Aorta (tissue), 5 donors: ENCODE measurements around the gene AGBL4. TPM values are rescaled to one million over a fixed set of nuclear protein-coding genes. Genes with fewer than 3 reads are reported as not detected.
"Not testable (repeated sequence)": the region's sequence is repeated elsewhere in the genome, so short reads cannot be mapped to it uniquely, and the experiment has no call there.

Source experiments
- ATAC-seq: fragments of 200-7000 bp; cut with Tn5 transposase; one replicate; pipeline ENCODE4 v1.9.1; 2022; ENCODE audit warnings: moderate library complexity; ENCODE audit not compliant: low FRiP score
- DNase-seq, 2 donors: peaks; one replicate each; pipeline ENCODE4 v3.0.0-alpha.2; 2020
- H3K27ac ChIP-seq, 2 donors: one replicate each; pipeline ENCODE4 v1.5.1; 2013; ENCODE audit warnings: low read length in 2 of 2, mild to moderate bottlenecking in 2 of 2, moderate library complexity in 2 of 2, control low read depth in 1 of 2, inconsistent platforms in 1 of 2, low read depth in 1 of 2
- H3K27me3 ChIP-seq, 2 donors: one replicate each; pipeline ENCODE4 v1.6.1; 2013; ENCODE audit warnings: control low read depth in 1 of 2, low read length in 1 of 2, mild to moderate bottlenecking in 1 of 2, moderate library complexity in 1 of 2; ENCODE audit not compliant: insufficient read depth in 2 of 2, control insufficient read depth in 1 of 2
- H3K36me3 ChIP-seq, 2 donors: one replicate each; pipeline ENCODE4 v1.6.1; 2013; ENCODE audit warnings: control low read depth in 1 of 2, low read length in 1 of 2, mild to moderate bottlenecking in 1 of 2; ENCODE audit not compliant: insufficient read depth in 2 of 2, control insufficient read depth in 1 of 2
- H3K4me1 ChIP-seq, 2 donors: one replicate each; pipeline ENCODE4 v1.6.1; 2013; ENCODE audit warnings: low read length in 2 of 2, control low read depth in 1 of 2, mild to moderate bottlenecking in 1 of 2, moderate library complexity in 1 of 2; ENCODE audit not compliant: insufficient read depth in 2 of 2, control insufficient read depth in 1 of 2
- H3K4me3 ChIP-seq, 2 donors: one replicate each; pipeline ENCODE4 v1.5.1; 2013; ENCODE audit warnings: low read length in 2 of 2, control low read depth in 1 of 2, mild to moderate bottlenecking in 1 of 2
- H3K9me3 ChIP-seq: one replicate; pipeline ENCODE4 v1.6.1; 2013; ENCODE audit warnings: mild to moderate bottlenecking, low read length; ENCODE audit not compliant: control insufficient read depth
- WGBS, 2 donors: extraction: QIAGEN DNeasy Blood & Tissue Kit; methylation state at CpG; one replicate each; pipeline ENCODE4 v1.1.7; 2013; 5-methylcytosine and 5-hydroxymethylcytosine counted together
- intact Hi-C, 2 donors: fragments of 100-400 bp; cut with DNase I; formaldehyde crosslinking; loops; one replicate each; pipeline versions ENCODE4 v1.14.2 to v1.15.0; 2022
- polyA plus RNA-seq, 2 donors: library from polyadenylated mRNA; stranded (reverse); fragments of 200-250 nt; gene quantifications; one replicate each; pipeline ENCODE4 v1.2.3, GENCODE V29; 2013
- total RNA-seq, 2 donors: library from RNA; stranded (reverse); fragmentation: NEBNext Ultra II Directional; extraction: Animal tissue kit (Norgen Biotek cat#: 25700); gene quantifications; one replicate each; pipeline ENCODE4 v1.2.1, GENCODE V29; 2021
- donor health status: healthy with polysubstance abuse.
- donor health status: Bipolar disorder and iron deficiency.
- donor health status: DM: no; HTN: no; CAD: no.
- donor health status: DM: no; HTN: no; CAD: no.
- donor health status: DM: yes; HTN: yes; CAD: no.

Gene AGBL4
- total and polyA plus RNA-seq, 4 donors = 0.18 TPM; not detected in 3

DNA sequence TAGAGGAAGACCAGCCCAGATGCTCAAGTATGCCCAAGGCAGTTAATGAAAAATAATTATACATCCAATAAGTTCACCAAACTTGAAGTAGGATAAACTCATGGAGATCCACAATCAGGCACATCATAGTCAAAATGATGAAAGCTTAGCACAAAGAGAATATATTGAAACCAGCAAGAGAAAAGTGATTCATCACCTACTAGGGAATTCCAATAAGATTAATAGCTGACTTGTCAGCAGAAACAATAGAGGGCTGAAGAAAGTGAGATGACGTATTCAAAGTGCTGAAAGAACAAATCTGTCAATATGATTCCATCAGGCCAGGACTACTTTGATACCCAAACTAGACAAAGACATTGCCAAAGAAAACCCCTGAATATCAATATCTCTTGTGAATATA lies 995.4 kb downstream of the AGBL4 start:
- intact Hi-C loops = no loop called here
- no peak overlapping the region for H3K27ac ChIP-seq
- DNase-seq (no peak), ATAC-seq (no peak)
- no peaks in the 10 kb centered on the region for H3K9me3 ChIP-seq
- H3K4me3 ChIP-seq = no peak overlapping the region
- H3K27me3 ChIP-seq = peaks cover 0 to 2% of the 10 kb centered on the region in 2 donors
- H3K36me3 ChIP-seq = no peaks in the 10 kb centered on the region
- H3K4me1 ChIP-seq = no peaks in the 10 kb centered on the region
- WGBS, 2 donors = 71 to 83% methylated on average over 1 of the region's 1 CpG

DNA sequence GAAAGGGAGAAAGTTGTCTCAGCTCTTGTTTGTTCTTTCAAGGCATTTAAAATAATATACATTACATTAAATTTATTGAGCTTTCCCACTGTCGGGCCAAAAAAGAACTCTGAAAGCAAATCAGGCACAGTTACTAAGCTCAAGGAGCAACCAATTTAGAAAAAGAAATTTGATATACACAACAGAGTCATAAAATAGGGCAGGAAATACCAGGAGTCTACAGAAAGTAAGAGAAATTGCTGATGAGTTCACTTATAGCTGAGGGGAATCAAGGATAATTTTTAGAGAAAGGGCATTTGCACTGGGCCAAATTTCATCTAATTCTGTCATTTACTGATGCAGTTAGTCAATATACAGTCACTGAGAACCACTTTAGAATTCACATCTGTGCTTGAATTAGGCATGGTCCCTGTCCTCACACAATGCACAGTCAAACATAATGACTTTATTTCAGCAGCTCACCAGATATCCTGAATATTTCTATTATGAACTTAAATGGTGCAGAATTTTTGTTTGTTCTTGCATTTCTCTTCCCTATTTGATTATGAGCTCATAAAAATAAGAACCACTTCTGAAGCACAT lies 997.4 kb downstream of the AGBL4 start:
- no peak overlapping the region for H3K27ac ChIP-seq
- ATAC-seq (no peak), DNase-seq (no peak)
- H3K9me3 ChIP-seq = no peaks in the 10 kb centered on the region
- no peak overlapping the region for H3K4me3 ChIP-seq
- 37 to 51% methylated on average over 1 of the region's 1 CpG for WGBS, 2 donors
- no peaks in the 10 kb centered on the region for H3K27me3 ChIP-seq
- intact Hi-C loops = no loop called here
- H3K4me1 ChIP-seq = no peaks in the 10 kb centered on the region
- H3K36me3 ChIP-seq = no peaks in the 10 kb centered on the region

DNA sequence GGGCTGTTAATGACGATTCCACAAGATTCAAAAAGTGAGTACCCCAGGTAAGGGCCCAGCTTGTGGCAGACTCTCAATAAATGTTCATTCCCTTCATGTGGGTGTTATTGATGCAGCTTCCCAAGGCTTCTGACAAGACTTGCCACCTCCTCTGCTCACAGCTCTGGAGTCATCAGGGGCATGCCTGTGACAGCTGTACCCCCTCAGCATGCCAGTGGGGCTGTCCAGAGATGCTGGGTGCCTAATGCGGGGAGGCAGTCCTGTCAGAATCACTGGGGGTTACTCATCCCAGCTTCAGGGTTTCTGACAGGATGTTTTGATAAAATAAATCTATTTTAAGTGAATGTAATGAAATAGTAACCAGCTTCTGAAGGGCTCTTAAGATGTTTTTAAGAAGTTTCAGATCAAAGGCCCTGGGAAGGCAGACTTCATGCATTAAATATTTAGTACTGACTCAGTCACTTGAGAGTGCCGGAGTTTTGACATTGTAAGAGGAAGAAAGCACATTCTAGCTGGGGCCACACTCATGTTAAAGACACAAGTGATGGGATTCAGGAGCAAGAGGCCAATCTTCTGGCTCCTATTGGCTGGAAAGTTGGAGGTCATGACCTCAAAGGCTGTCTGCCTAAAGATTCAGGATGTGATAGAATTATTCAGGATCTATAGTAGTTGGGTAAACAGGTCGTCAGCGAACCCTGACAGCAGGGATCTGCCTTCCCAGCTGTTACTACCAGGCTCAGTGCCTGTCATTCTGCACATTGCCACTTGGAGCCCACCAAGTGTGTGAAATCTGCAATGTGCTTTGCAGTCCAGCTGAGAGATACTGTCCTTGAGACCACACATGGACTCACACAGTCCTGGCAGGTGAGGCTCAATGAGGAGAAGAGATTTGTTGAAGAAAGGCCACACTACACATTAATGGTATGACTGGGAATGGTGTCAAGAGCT lies 1007.5 kb downstream of the AGBL4 start:
- 49 to 52% methylated on average over 5 of the region's 5 CpGs for WGBS, 2 donors
- H3K36me3 ChIP-seq = no peaks in the 10 kb centered on the region
- intact Hi-C loops = no loop called here
- no peaks in the 10 kb centered on the region for H3K4me1 ChIP-seq
- no peak overlapping the region for H3K4me3 ChIP-seq
- H3K27ac ChIP-seq = no peak overlapping the region
- ATAC-seq = no peak
- peaks cover 4% of the 10 kb centered on the region for H3K9me3 ChIP-seq
- H3K27me3 ChIP-seq = no peaks in the 10 kb centered on the region
- DNase-seq = no peak

DNA sequence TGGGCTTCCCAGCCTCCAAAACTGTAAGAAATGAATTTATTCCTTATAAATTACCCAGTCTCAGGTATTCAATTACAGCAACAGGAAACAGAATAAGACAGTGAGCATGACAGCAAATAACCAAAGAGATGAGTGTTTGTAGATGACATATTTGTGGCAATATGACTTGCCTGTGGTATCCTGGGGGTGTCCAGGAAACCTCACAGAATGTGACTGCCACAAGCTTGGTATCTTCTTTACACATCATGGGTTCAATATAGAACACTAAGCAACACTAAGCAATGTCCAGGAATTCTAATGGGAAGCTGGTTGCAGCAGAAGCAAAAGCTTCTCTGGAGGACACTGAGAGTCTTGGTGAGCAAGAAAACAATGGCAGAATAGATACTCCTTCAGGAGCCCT lies 1010.7 kb downstream of the AGBL4 start:
- no peak overlapping the region for H3K27ac ChIP-seq
- no peak overlapping the region for H3K4me3 ChIP-seq
- ATAC-seq (no peak), DNase-seq (no peak)
- no peaks in the 10 kb centered on the region for H3K36me3 ChIP-seq
- H3K4me1 ChIP-seq = no peaks in the 10 kb centered on the region
- intact Hi-C loops = no loop called here
- H3K27me3 ChIP-seq = no peaks in the 10 kb centered on the region
- H3K9me3 ChIP-seq = peaks cover 4% of the 10 kb centered on the region

DNA sequence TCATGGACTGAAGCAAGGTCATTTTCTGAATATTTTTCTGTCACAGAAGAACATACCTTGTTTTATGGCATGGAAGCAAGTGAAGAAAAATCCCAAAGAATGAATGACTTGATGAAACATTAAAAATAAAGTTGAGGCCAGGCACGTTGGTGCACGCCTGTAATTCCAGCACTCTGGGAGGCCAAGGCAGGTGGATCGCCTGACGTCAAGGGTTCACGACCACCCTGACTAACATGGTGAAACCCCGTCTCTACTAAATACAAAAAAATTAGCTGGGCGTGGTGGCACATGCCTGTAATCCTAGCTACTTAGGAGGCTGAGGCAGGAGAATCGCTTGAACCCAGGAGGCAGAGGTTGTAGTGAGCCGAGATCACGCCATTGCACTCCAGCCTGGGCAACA lies 1020.8 kb downstream of the AGBL4 start:
- not testable (repeated sequence) for H3K4me1 ChIP-seq, H3K27ac ChIP-seq
- 83 to 92% methylated on average over 9 to 10 of the region's 10 CpGs for WGBS, 2 donors

DNA sequence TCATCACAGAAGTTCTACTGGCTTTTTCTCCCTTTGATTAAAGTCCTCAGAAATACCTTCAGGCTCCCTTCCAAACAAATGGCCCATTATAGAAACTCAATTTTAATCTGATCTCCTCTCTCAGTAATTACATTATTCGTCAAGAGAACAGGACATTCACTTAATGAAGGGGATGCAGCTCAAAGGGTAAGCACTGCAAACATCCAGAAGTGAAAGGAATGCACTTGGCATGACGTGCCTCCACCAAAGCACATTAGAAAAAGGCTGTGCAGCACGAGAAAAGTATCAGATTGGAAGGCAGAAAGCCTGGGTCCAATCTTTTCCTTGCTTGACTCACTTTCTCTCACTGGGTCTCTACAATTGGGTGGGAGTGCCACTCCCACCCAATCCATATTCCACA lies 1024.4 kb downstream of the AGBL4 start:
- H3K4me3 ChIP-seq = no peak overlapping the region
- H3K36me3 ChIP-seq = no peaks in the 10 kb centered on the region
- ATAC-seq = no peak
- 50 to 56% methylated on average over 3 of the region's 3 CpGs for WGBS, 2 donors
- H3K4me1 ChIP-seq = peaks cover 0 to 1% of the 10 kb centered on the region in 2 donors
- no peaks in the 10 kb centered on the region for H3K27me3 ChIP-seq
- no peak overlapping the region for H3K27ac ChIP-seq
- no peak for DNase-seq
- intact Hi-C loops = no loop called here
- no peaks in the 10 kb centered on the region for H3K9me3 ChIP-seq

More for the DNA sequence above, 1020.8 kb downstream of the AGBL4 start:
- H3K9me3 ChIP-seq, H3K27me3 ChIP-seq, H3K4me3 ChIP-seq, H3K36me3 ChIP-seq, DNase-seq, intact Hi-C loops, ATAC-seq: not testable (repeated sequence)

DNA sequence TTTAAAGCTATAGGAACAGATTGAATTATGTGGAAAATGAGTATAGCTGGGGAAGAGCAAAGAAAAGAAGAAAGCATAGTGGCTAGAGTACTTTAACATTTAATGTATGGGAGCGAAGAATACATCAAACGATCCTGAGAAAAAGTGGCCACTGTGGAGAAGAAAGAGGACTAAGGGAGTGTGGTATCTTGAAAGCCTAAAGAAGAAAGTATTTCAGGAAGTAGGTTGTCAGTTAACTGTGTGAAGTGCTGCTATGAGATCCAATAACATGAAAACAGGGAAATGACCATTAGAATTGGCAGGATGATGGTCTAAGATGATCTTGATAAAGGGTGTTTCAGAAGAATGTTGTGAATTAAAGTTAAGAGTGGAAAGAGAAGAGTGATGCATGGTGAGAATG lies 1027.4 kb downstream of the AGBL4 start:
- DNase-seq = no peak
- H3K27me3 ChIP-seq = no peaks in the 10 kb centered on the region
- H3K36me3 ChIP-seq = no peaks in the 10 kb centered on the region
- H3K9me3 ChIP-seq = peaks cover 3% of the 10 kb centered on the region
- H3K4me3 ChIP-seq = no peak overlapping the region
- H3K27ac ChIP-seq = no peak overlapping the region
- intact Hi-C loops = no loop called here
- WGBS, 2 donors = 91 to 98% methylated on average over 2 of the region's 2 CpGs
- ATAC-seq = no peak
- peaks cover 0 to 1% of the 10 kb centered on the region in 2 donors for H3K4me1 ChIP-seq

DNA sequence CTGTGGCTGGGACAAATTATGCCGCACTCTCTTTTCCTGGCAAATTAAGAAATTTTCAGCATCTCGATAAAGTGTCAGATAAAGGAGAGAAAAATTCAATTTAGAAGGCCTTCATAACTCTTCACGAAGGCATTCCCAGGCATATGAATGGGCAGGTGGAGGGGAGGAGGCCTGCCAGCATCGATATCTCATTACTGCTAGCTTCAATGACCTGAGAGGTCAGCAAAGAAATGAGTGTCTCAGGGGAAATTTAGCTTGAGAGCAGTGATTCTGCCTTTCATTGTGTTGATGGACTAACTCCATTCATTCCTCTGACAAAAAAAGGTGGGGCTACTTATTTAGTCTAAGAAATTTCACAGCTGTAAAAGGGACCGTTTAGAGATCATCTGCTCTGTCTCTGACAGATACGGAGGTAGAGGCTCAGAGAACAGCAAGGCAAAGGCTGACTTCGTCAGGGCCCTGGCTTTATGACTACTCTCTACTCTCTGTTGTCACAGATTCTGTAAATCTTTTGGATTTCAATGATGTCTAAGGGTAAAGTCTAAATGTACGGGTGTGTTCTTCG lies 1035.0 kb downstream of the AGBL4 start:
- no peaks in the 10 kb centered on the region for H3K4me1 ChIP-seq
- peaks cover 3% of the 10 kb centered on the region for H3K9me3 ChIP-seq
- no peaks in the 10 kb centered on the region for H3K36me3 ChIP-seq
- no peak for DNase-seq
- no peak overlapping the region for H3K27ac ChIP-seq
- no peak for ATAC-seq
- H3K4me3 ChIP-seq = no peak overlapping the region
- 79 to 80% methylated on average over 9 of the region's 9 CpGs for WGBS, 2 donors
- no peaks in the 10 kb centered on the region for H3K27me3 ChIP-seq
- intact Hi-C loops = no loop called here

DNA sequence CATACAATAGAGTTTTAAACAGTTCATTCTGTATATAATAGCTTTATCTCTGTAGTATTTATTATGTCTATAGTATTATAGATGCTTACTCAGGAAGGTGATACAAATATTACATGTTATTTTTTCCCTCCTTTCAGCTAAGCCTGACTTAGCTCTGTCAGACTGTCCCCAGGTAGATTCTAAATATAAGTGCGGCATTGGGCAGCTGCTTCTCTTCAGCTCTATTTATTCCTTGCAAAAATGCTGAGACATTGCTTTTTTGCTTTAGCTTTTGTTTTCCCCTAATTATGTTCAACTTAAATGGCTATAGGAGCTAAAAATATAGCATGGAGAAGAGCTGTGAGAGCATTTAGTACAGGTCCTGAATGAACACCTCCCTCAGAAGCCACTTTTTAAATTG lies 1043.8 kb downstream of the AGBL4 start:
- Histone ChIP-seq H3K4me3 (no peak overlapping the region), H3K27me3 (no peaks in the 10 kb centered on the region), H3K9me3 (no peaks in the 10 kb centered on the region), H3K36me3 (no peaks in the 10 kb centered on the region), H3K27ac (no peak overlapping the region), H3K4me1 (no peaks in the 10 kb centered on the region)
- intact Hi-C loops = no loop called here
- DNase-seq = no peak
- no peak for ATAC-seq
- WGBS, 2 donors = 80 to 93% methylated on average over 1 of the region's 1 CpG
